Erythroblast (primary cell): ENCODE measurements around the gene NXPH4.

Source experiments
- DNase-seq, 2 experiments: peaks; one replicate each; lab custom pipeline; 2025; lab: John Stamatoyannopoulos, UW
- GATA1 ChIP-seq: IDR thresholded peaks from 2 replicates; pipeline ENCODE4 v1.6.1; 2011; ENCODE audit warnings: low read depth, mild to moderate bottlenecking, control low read depth, low read length, moderate library complexity
- POLR2A ChIP-seq: IDR thresholded peaks from 2 replicates; pipeline ENCODE4 v1.6.1; 2011; ENCODE audit warnings: mild to moderate bottlenecking, low read length

Gene NXPH4

GRCh38 chr12:57222286-57223190 is 5.9 kb downstream of the NXPH4 start:
- TF ChIP-seq GATA1, result no peak

GRCh38 chr12:57223191-57224165 is 6.9 kb downstream of the NXPH4 start:
- no peak for DNase-seq
- TF ChIP-seq POLR2A, result no peak
- TF ChIP-seq GATA1, result no peak

More at GRCh38 chr12:57222286-57223190, 5.9 kb downstream of the NXPH4 start:
- no peak for DNase-seq

- TF ChIP-seq GATA1 (no peak), POLR2A (no peak)
- no peak for DNase-seq
Observed at GRCh38 chr12:57224278-57224972, 7.8 kb downstream of the NXPH4 start.

- no peak for TF ChIP-seq POLR2A
- TF ChIP-seq GATA1, result no peak
- peak; percentile 82 to 89 for DNase-seq
Observed at GRCh38 chr12:57224973-57225679, 8.5 kb downstream of the NXPH4 start.

GRCh38 chr12:57225680-57226210 is 9.2 kb downstream of the NXPH4 start:
- TF ChIP-seq GATA1 (no peak), POLR2A (no peak)
- no peak for DNase-seq

- peak in 1 of 2 experiments; percentile 31 for DNase-seq
- TF ChIP-seq GATA1, result no peak
Observed at GRCh38 chr12:57226588-57227314, 10.2 kb downstream of the NXPH4 start.

GRCh38 chr12:57227315-57228115 is 10.9 kb downstream of the NXPH4 start:
- TF ChIP-seq POLR2A (no peak), GATA1 (no peak)
- DNase-seq, result no peak

- TF ChIP-seq POLR2A, result no peak
- TF ChIP-seq GATA1, result no peak
- no peak for DNase-seq
Observed at GRCh38 chr12:57229046-57229633, 12.5 kb downstream of the NXPH4 start.

GRCh38 chr12:57229634-57230380 is 13.2 kb downstream of the NXPH4 start, which contains the start of gene SHMT2:
Gene SHMT2 (plus strand): TSS chr12:57229711. CDS start chr12:57229779, 68 bp downstream.
- DNase-seq, result peak; percentile 96 to 97
- TF ChIP-seq POLR2A (peak; percentile 82), GATA1 (no peak)
